ENCODE measurements around the gene CGB5. TPM values are rescaled to one million over a fixed set of nuclear protein-coding genes. Genes with fewer than 3 reads are reported as not detected.

Gene CGB5
- total RNA-seq, 1 donor from 2014 or later: not detected

DNA sequence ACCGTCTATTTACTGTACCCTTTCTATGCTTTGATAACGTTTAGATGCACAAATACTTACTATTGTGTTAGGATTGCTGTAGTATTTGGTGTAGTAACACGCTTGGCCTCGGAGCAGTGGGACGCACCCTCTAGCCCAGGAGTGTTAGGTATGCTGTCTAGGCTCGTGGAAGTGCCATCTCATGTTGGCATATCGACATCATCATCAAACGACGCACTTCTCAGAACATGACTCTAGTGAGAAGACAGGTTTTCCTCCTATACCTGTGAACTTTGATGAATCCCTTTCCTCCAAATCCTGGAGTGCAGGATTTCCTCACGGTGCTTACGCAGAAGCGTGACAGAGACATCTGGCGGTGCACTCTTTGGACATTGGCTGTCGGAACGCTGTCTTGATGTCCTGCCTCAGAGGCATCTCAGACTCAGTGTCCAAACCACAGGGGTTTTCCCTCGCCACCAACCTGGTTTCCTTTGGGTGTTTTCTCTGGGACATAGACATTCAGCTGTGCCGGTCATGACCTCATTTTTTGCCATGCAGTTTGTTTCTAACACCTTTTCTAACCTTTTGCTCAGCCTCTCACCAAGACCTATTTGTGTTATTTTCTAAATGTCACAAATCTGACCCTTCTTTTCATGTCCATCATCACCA, 47.9 kb downstream of the CGB5 start:
- H3K9me3 Mint-ChIP-seq (ENCODE audit: low read depth): no peaks in the 10 kb centered on the region
- no peak overlapping the region for H3K4me3 Mint-ChIP-seq (ENCODE audit: unreplicated experiment)
- peak overlapping the region; percentile 17 for H3K27ac Mint-ChIP-seq (ENCODE audit: unreplicated experiment)
- no peaks in the 10 kb centered on the region for H3K27me3 Mint-ChIP-seq (ENCODE audit: low read depth)
- TF ChIP-seq, protein P1, sequence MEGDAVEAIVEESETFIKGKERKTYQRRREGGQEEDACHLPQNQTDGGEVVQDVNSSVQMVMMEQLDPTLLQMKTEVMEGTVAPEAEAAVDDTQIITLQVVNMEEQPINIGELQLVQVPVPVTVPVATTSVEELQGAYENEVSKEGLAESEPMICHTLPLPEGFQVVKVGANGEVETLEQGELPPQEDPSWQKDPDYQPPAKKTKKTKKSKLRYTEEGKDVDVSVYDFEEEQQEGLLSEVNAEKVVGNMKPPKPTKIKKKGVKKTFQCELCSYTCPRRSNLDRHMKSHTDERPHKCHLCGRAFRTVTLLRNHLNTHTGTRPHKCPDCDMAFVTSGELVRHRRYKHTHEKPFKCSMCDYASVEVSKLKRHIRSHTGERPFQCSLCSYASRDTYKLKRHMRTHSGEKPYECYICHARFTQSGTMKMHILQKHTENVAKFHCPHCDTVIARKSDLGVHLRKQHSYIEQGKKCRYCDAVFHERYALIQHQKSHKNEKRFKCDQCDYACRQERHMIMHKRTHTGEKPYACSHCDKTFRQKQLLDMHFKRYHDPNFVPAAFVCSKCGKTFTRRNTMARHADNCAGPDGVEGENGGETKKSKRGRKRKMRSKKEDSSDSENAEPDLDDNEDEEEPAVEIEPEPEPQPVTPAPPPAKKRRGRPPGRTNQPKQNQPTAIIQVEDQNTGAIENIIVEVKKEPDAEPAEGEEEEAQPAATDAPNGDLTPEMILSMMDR (IDR thresholded peaks at IDR 0.05): no peak
- DNase-seq (ENCODE audit: low spot score): no peak
- peaks cover 22% of the 10 kb centered on the region for H3K4me1 Mint-ChIP-seq (ENCODE audit: low read depth)
- peaks cover 24% of the 10 kb centered on the region for H3K36me3 Mint-ChIP-seq (ENCODE audit: low read depth)

DNA sequence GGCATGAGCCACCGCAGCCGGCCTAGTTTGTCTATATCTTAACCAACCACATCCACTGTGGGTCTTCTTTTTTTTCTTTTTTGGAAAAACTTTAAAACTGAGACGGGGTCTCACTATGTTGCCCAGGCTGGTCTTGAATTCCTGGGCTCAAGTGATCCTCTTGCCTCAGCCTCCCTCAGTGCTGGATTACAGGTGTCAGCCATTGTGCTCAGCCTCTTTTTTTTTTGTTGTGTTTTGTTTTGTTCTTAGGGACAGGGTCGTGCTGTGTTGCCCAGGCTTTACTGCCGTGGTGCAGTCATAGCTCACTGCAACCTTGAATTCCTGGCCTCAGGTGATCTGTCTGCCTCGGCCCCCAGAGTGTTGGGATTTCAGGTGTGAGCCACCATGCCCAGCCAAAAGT, 49.0 kb downstream of the CGB5 start:
- no peaks in the 10 kb centered on the region for H3K27me3 Mint-ChIP-seq (ENCODE audit: low read depth)

More for the DNA sequence above, 49.0 kb downstream of the CGB5 start:
- peaks cover 22% of the 10 kb centered on the region for H3K36me3 Mint-ChIP-seq (ENCODE audit: low read depth)
- TF ChIP-seq, protein P1 (IDR thresholded peaks at IDR 0.05): no peak
- H3K27ac Mint-ChIP-seq (ENCODE audit: unreplicated experiment): no peak overlapping the region
- H3K9me3 Mint-ChIP-seq (ENCODE audit: low read depth): no peaks in the 10 kb centered on the region
- H3K4me1 Mint-ChIP-seq (ENCODE audit: low read depth): peaks cover 16% of the 10 kb centered on the region
- H3K4me3 Mint-ChIP-seq (ENCODE audit: unreplicated experiment): no peak overlapping the region
- no peak for DNase-seq (ENCODE audit: low spot score)

Small RNAs within 50 kb of the gene (microRNA-seq; reads per million reads assigned to microRNA genes)
- not detected for gene MIR6798 (ENCODE audit: borderline number of aligned reads)

Other genes with a start within 250 kb of the CGB5 start
- 30.9 to 42.2 TPM (median 41.4 TPM) in 3 replicates for gene BCAT2, start 232.8 kb upstream of the CGB5 start, total RNA-seq
- 11.4 to 13.6 TPM (median 13.5 TPM) in 3 replicates for gene HSD17B14, start 207.4 kb upstream of the CGB5 start, total RNA-seq
- 16.8 to 34.3 TPM (median 19.6 TPM) in 3 replicates for gene PLEKHA4, start 175.2 kb upstream of the CGB5 start, total RNA-seq
- gene PPP1R15A, start 171.4 kb upstream of the CGB5 start, total RNA-seq: 42.1 to 106 TPM (median 104 TPM) in 3 replicates
- not detected in 3 replicates for gene TULP2, start 145.1 kb upstream of the CGB5 start, total RNA-seq
- gene NUCB1, start 143.5 kb upstream of the CGB5 start, total RNA-seq: 209 to 277 TPM (median 215 TPM) in 3 replicates
- gene DHDH, start 110.1 kb upstream of the CGB5 start, total RNA-seq: not detected in 3 replicates
- 161 to 167 TPM (median 165 TPM) in 3 replicates for gene BAX, start 89.0 kb upstream of the CGB5 start, total RNA-seq
- gene FTL, start 78.5 kb upstream of the CGB5 start, total RNA-seq: 1,722 to 4,533 TPM (median 1,892 TPM) in 3 replicates
- 43.4 to 51.1 TPM (median 49.1 TPM) in 3 replicates for gene GYS1, start 50.5 kb upstream of the CGB5 start, total RNA-seq
- 45.3 to 72.5 TPM (median 47.7 TPM) in 3 replicates for gene RUVBL2, start 50.0 kb upstream of the CGB5 start, total RNA-seq
- not detected in 3 replicates for gene LHB, start 26.8 kb upstream of the CGB5 start, total RNA-seq
- not detected in 3 replicates for gene CGB3, start 19.5 kb upstream of the CGB5 start, total RNA-seq
- 0.56 TPM in 1 of 3 replicates, not detected in the others for gene CGB2, start 12.0 kb upstream of the CGB5 start, total RNA-seq
- gene CGB1, start 7.0 kb upstream of the CGB5 start, total RNA-seq: 0.92 TPM in 1 of 3 replicates, not detected in the others
- gene CGB8, start 5.3 kb downstream of the CGB5 start, total RNA-seq: 1.7 to 3.1 TPM (median 2.4 TPM) in 3 replicates
- 0.52 to 0.85 TPM in 2 of 3 replicates, not detected in the other for gene CGB7, start 13.9 kb downstream of the CGB5 start, total RNA-seq
- 1.1 to 1.6 TPM in 2 of 3 replicates, not detected in the other for gene NTF4, start 21.0 kb downstream of the CGB5 start, total RNA-seq
- 0.12 TPM in 1 of 3 replicates, not detected in the others for gene KCNA7, start 28.9 kb downstream of the CGB5 start, total RNA-seq
- 151 to 218 TPM (median 163 TPM) in 3 replicates for gene SNRNP70, start 41.6 kb downstream of the CGB5 start, total RNA-seq
- gene LIN7B, start 70.5 kb downstream of the CGB5 start, total RNA-seq: 12.7 to 14.3 TPM (median 13.9 TPM) in 3 replicates
- gene C19orf73, start 75.3 kb downstream of the CGB5 start, total RNA-seq: 1.1 to 1.7 TPM (median 1.6 TPM) in 3 replicates
- gene PPFIA3, start 75.7 kb downstream of the CGB5 start, total RNA-seq: 12.7 to 14.4 TPM (median 13.9 TPM) in 3 replicates
- gene HRC, start 111.5 kb downstream of the CGB5 start, total RNA-seq: not detected in 3 replicates
- 42.2 to 53.4 TPM (median 50.2 TPM) in 3 replicates for gene TRPM4, start 113.9 kb downstream of the CGB5 start, total RNA-seq

All from chondrocyte (in vitro differentiated cells).